Mesendoderm (in vitro differentiated cells): ENCODE measurements around the gene DSEL.

Experiments
- DNase-seq: peaks from one replicate; pipeline ENCODE4 v3.0.0; 2013
- H2AK5ac ChIP-seq: 2 replicates; pipeline ENCODE4 v1.6.1; 2013; ENCODE audit warnings: low read length, inconsistent platforms
- H2BK120ac ChIP-seq: 2 replicates; pipeline ENCODE4 v1.6.1; 2013; ENCODE audit warnings: low read depth, mild to moderate bottlenecking, low read length, moderate library complexity, mixed read lengths
- H2BK15ac ChIP-seq: replicated peaks from 2 replicates; pipeline ENCODE4 v1.6.1; 2013; ENCODE audit warnings: low read depth, mild to moderate bottlenecking, moderate library complexity
- H2BK5ac ChIP-seq: 2 replicates; pipeline ENCODE4 v1.6.1; 2013; ENCODE audit warnings: low read length, inconsistent platforms
- H3K18ac ChIP-seq: 2 replicates; pipeline ENCODE4 v1.6.1; 2013; ENCODE audit warnings: mild to moderate bottlenecking, low read length, mixed read lengths
- H3K23ac ChIP-seq: one replicate; pipeline ENCODE4 v1.6.1; 2013; ENCODE audit warnings: low read length
- H3K27ac ChIP-seq: 2 replicates; pipeline ENCODE4 v1.5.1; 2013; ENCODE audit warnings: low read depth, mild to moderate bottlenecking, inconsistent platforms, low read length, moderate library complexity
- H3K27me3 ChIP-seq: 2 replicates; pipeline ENCODE4 v1.6.1; 2013; ENCODE audit warnings: low read length, control low read depth, mild to moderate bottlenecking, inconsistent platforms; ENCODE audit not compliant: insufficient read depth, poor library complexity
- H3K36me3 ChIP-seq: 2 replicates; pipeline ENCODE4 v1.6.1; 2013; ENCODE audit warnings: low read length, inconsistent platforms; ENCODE audit not compliant: control insufficient read depth, insufficient read depth
- H3K4ac ChIP-seq: one replicate; pipeline ENCODE4 v1.6.1; 2013; ENCODE audit warnings: low read depth, mild to moderate bottlenecking, low read length, moderate library complexity
- H3K4me1 ChIP-seq: 2 replicates; pipeline ENCODE4 v1.6.1; 2013; ENCODE audit warnings: low read depth, low read length, inconsistent platforms; ENCODE audit not compliant: control insufficient read depth
- H3K4me2 ChIP-seq: 2 replicates; pipeline ENCODE4 v1.6.1; 2013; ENCODE audit warnings: low read length
- H3K4me3 ChIP-seq: 2 replicates; pipeline ENCODE4 v1.5.1; 2013; ENCODE audit warnings: mild to moderate bottlenecking, low read length
- H3K56ac ChIP-seq: one replicate; pipeline ENCODE4 v1.6.1; 2013; ENCODE audit warnings: low read length
- H3K79me1 ChIP-seq: 2 replicates; pipeline ENCODE4 v1.6.1; 2013; ENCODE audit warnings: low read length, inconsistent platforms
- H3K79me2 ChIP-seq: 2 replicates; pipeline ENCODE4 v1.6.1; 2013; ENCODE audit warnings: mild to moderate bottlenecking, low read length; ENCODE audit not compliant: control insufficient read depth, insufficient read depth
- H3K9ac ChIP-seq: 2 replicates; pipeline ENCODE4 v1.6.1; 2013; ENCODE audit warnings: low read length, inconsistent platforms
- H4K5ac ChIP-seq: one replicate; pipeline ENCODE4 v1.6.1; 2013; ENCODE audit warnings: low read length
- H4K8ac ChIP-seq: one replicate; pipeline ENCODE4 v1.6.1; 2013; ENCODE audit warnings: low read depth, mild to moderate bottlenecking, control low read depth, low read length, moderate library complexity
- WGBS: extraction: QIAGEN DNeasy Blood & Tissue Kit; methylation state at CpG from one replicate; pipeline ENCODE4 v1.1.7; 2013; ENCODE audit warnings: low lambda C conversion rate, missing lambda C conversion rate; ENCODE audit not compliant: insufficient coverage; ENCODE audit errors: extremely low coverage; 5-methylcytosine and 5-hydroxymethylcytosine counted together

Gene DSEL

DNA sequence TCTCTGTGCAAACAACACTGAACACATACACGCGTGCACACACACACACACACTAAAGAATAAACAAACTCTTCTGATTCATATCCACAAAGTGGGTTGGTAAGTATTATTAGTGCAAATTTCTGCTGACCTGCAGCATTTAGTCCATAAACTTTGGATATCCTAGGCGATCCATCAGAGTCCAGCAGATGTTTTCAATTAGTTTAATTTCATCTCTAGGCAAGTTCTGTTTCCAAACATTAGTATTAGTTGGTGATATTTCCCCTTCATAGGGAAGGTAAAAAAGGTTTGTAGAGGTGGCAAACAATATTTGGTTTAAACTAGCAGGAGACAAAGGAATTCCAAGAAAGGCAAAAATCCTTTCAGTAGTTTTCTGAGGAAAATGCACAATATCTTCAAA, 5.7 kb downstream of the DSEL start:
- H3K36me3 ChIP-seq, result no peaks in the 10 kb centered on the region
- no peak overlapping the region for H3K18ac ChIP-seq
- H3K56ac ChIP-seq, result no peak overlapping the region
- peaks cover 6% of the 10 kb centered on the region for H3K79me1 ChIP-seq
- no peaks in the 10 kb centered on the region for H3K4me1 ChIP-seq
- H3K23ac ChIP-seq, result no peak overlapping the region
- no peak overlapping the region for H2BK15ac ChIP-seq
- H3K4me2 ChIP-seq, result no peak overlapping the region
- DNase-seq, result no peak
- no peak overlapping the region for H2BK5ac ChIP-seq
- no peak overlapping the region for H4K8ac ChIP-seq
- no peak overlapping the region for H2AK5ac ChIP-seq
- peaks cover 34% of the 10 kb centered on the region for H3K79me2 ChIP-seq
- H3K27ac ChIP-seq, result no peak overlapping the region
- H4K5ac ChIP-seq, result no peak overlapping the region
- no peak overlapping the region for H2BK120ac ChIP-seq
- no peak overlapping the region for H3K4ac ChIP-seq
- H3K9ac ChIP-seq, result no peak overlapping the region
- no peak overlapping the region for H3K4me3 ChIP-seq
- WGBS, result no CpG with 5 or more reads among the region's 3 CpGs
- H3K27me3 ChIP-seq, result no peaks in the 10 kb centered on the region

DNA sequence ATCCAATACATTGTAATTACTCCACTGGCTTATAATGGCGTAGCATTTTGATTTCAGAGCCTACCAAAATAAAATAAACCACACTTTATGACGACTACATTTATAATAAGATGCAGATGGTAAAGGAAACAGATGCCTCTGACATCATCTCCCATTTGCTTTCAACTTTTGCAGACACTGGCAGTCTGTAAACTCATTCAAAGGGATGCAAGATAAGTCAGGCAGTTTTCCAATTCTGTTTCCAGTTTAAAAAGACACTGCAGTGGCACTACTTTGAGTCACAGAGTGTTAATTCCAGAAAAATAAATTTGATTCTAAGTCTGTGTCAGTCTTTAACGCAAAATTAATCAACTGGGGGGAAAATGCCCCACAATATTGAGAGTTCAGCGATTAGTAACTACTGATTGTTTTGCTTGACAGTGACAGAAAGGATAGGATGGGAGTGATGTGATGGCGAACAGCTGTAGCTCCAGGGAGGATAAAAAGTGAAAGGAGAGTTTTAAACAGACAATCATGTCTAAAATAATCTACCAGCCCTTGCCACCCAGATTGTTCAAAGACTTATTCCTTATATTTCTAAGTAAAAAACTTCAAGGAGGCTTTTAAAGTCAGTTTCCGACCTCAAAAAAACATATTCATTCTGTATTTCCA, 6.7 kb downstream of the DSEL start:
- no CpG with 5 or more reads among the region's 6 CpGs for WGBS

DNA sequence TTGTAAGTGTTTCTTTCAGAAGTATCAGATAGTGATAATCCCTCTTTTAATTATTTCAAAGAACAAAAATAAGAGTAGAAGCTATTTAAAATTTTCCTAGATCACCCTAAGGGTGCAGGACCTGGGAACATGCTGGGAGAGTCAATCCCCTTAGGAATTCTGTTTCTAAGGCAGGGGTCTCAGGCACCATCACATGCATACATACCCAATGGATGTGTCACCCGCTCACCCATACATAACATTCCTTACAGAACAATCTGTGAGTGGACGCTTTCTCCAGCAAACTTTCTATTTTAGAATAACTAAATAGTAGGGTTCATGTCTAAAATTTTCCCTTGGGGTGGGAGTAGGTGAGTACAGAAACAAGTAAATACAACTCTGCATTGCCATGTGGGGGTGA, 8.4 kb downstream of the DSEL start:
- Histone ChIP-seq H3K36me3 (no peaks in the 10 kb centered on the region), H4K5ac (no peak overlapping the region), H3K4me1 (no peaks in the 10 kb centered on the region), H3K4ac (no peak overlapping the region), H2BK5ac (no peak overlapping the region), H2BK120ac (no peak overlapping the region), H3K9ac (no peak overlapping the region), H4K8ac (no peak overlapping the region), H3K4me2 (no peak overlapping the region), H2BK15ac (no peak overlapping the region), H3K27me3 (no peaks in the 10 kb centered on the region), H2AK5ac (no peak overlapping the region), H3K79me1 (peaks cover 2% of the 10 kb centered on the region), H3K27ac (no peak overlapping the region), H3K4me3 (no peak overlapping the region), H3K56ac (no peak overlapping the region), H3K79me2 (peaks cover 15% of the 10 kb centered on the region), H3K18ac (no peak overlapping the region), H3K23ac (no peak overlapping the region)
- WGBS, result no CpG with 5 or more reads among the region's 2 CpGs
- peak; percentile 83 for DNase-seq

More for the DNA sequence above, 6.7 kb downstream of the DSEL start:
- no peak overlapping the region for H3K23ac ChIP-seq
- no peak overlapping the region for H3K9ac ChIP-seq
- peaks cover 6% of the 10 kb centered on the region for H3K79me1 ChIP-seq
- no peak overlapping the region for H2BK15ac ChIP-seq
- H4K8ac ChIP-seq, result no peak overlapping the region
- H4K5ac ChIP-seq, result no peak overlapping the region
- no peak overlapping the region for H3K56ac ChIP-seq
- H3K4ac ChIP-seq, result no peak overlapping the region
- no peaks in the 10 kb centered on the region for H3K27me3 ChIP-seq
- no peak overlapping the region for H3K27ac ChIP-seq
- H3K4me2 ChIP-seq, result no peak overlapping the region
- H3K36me3 ChIP-seq, result no peaks in the 10 kb centered on the region
- H3K79me2 ChIP-seq, result peaks cover 27% of the 10 kb centered on the region
- H2AK5ac ChIP-seq, result no peak overlapping the region
- DNase-seq, result no peak
- H3K4me3 ChIP-seq, result no peak overlapping the region
- H2BK120ac ChIP-seq, result no peak overlapping the region
- H3K18ac ChIP-seq, result no peak overlapping the region
- no peaks in the 10 kb centered on the region for H3K4me1 ChIP-seq
- H2BK5ac ChIP-seq, result no peak overlapping the region

DNA sequence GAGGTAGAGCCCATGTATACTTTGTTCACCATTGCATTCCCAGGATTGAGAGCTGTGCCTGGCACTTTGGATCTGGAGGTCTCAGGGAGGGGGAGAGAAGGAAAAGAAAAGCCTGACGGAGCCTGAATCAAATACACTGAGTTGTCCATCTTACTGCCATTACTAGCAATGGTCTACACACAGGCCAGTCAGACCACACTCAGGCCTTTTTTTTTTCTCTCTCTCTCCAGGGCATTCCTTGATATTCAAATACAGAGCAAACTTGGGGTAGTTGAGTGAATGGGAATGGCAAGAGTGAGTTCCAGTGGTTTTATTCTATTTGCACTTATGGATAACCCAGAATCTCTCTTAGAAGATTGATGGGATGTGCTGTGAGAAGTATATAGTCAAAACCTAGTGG, 11.8 kb downstream of the DSEL start:
- Histone ChIP-seq H3K56ac (no peak overlapping the region), H3K9ac (no peak overlapping the region), H3K27ac (no peak overlapping the region), H2AK5ac (no peak overlapping the region), H3K4me2 (no peak overlapping the region), H3K79me1 (no peaks in the 10 kb centered on the region), H3K18ac (no peak overlapping the region), H4K8ac (no peak overlapping the region), H3K27me3 (no peaks in the 10 kb centered on the region), H2BK5ac (no peak overlapping the region), H3K4ac (no peak overlapping the region), H3K4me3 (no peak overlapping the region), H3K4me1 (no peaks in the 10 kb centered on the region), H3K36me3 (no peaks in the 10 kb centered on the region), H2BK120ac (no peak overlapping the region), H3K23ac (no peak overlapping the region), H3K79me2 (no peaks in the 10 kb centered on the region), H4K5ac (no peak overlapping the region), H2BK15ac (no peak overlapping the region)
- DNase-seq, result no peak
- WGBS, result no CpG with 5 or more reads among the region's 1 CpG

DNA sequence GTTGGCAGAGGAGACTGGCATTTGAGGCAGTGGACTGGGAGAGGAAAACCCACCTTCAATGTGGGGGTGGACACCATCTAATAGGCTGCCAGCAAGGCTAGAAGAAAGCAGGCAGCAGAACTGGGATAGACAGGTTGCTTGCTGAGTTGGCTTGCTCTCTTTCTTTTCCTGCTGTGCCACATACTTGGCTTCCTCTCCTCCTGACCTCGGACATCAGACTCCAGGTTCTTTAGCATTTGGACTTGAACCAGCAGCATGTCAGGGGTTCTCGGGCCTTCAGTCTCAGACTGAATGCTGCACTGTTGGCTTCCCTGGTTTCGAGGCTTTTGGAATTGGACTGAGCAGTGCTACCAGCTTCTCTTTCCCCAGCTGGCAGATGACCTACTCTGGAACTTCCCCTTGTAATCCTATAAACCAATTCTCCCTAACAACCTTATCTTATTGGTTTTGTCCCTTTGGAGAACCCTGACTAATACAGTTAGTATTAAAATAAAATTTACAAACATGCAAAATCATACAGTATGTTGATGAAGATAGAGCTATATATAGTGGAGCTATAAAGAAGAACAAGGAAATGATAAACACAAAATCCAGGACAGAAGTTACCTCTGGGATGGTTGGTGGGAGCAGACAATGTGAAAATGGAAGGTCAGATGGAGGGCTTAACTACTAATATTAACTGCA, 15.9 kb downstream of the DSEL start:
- H3K9ac ChIP-seq, result no peak overlapping the region
- no peak overlapping the region for H2BK5ac ChIP-seq
- no peak overlapping the region for H3K56ac ChIP-seq
- H3K79me2 ChIP-seq, result no peaks in the 10 kb centered on the region
- H2BK120ac ChIP-seq, result no peak overlapping the region
- no peak overlapping the region for H3K18ac ChIP-seq
- H3K27me3 ChIP-seq, result no peaks in the 10 kb centered on the region
- H3K4me3 ChIP-seq, result no peak overlapping the region
- no peak overlapping the region for H3K27ac ChIP-seq
- no peak overlapping the region for H3K4ac ChIP-seq
- H3K23ac ChIP-seq, result no peak overlapping the region
- no peak overlapping the region for H2BK15ac ChIP-seq
- no peak for DNase-seq
- H3K36me3 ChIP-seq, result no peaks in the 10 kb centered on the region
- H2AK5ac ChIP-seq, result no peak overlapping the region
- H3K4me2 ChIP-seq, result no peak overlapping the region
- no CpG with 5 or more reads among the region's 3 CpGs for WGBS
- H3K79me1 ChIP-seq, result no peaks in the 10 kb centered on the region
- H4K5ac ChIP-seq, result no peak overlapping the region
- H3K4me1 ChIP-seq, result no peaks in the 10 kb centered on the region
- no peak overlapping the region for H4K8ac ChIP-seq

DNA sequence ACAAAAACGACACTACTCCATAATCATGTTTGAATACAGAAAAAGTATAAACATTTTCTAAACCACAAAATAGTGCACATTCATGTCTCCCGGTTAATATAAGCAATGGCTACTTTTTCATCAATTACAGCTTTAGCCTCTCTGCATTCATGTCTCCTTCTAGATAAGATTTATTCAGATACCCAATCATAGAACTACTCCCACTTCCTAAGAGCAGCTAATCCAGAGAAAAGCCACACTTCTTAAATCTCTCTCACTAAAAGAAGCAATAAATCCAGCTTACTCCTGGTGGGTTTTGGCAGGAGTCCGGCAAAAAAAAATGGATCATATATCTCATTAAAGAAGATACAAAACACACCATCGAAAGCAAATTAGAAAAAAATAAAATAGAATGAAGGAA, 20.1 kb downstream of the DSEL start:
- Histone ChIP-seq H3K18ac (no peak overlapping the region), H3K79me2 (no peaks in the 10 kb centered on the region), H3K4me1 (peaks cover 4% of the 10 kb centered on the region), H3K27me3 (no peaks in the 10 kb centered on the region), H3K4me2 (no peak overlapping the region), H4K5ac (no peak overlapping the region), H3K9ac (no peak overlapping the region), H2AK5ac (no peak overlapping the region), H3K4me3 (no peak overlapping the region), H2BK120ac (no peak overlapping the region), H3K56ac (no peak overlapping the region), H3K27ac (no peak overlapping the region), H3K23ac (no peak overlapping the region), H3K4ac (no peak overlapping the region), H2BK5ac (no peak overlapping the region), H2BK15ac (no peak overlapping the region), H3K79me1 (no peaks in the 10 kb centered on the region), H3K36me3 (no peaks in the 10 kb centered on the region), H4K8ac (no peak overlapping the region)
- no CpG with 5 or more reads among the region's 4 CpGs for WGBS
- no peak for DNase-seq
